Measurements from ENCODE around the gene CCDC8.

The CCDC8 gene

GRCh38 chr19:46368116-46368515 lies 45.2 kb downstream of the CCDC8 start:
- no peak for DNase-seq
- Histone ChIP-seq H3K4me1 (no peaks in the 10 kb centered on the region), H3K36me3 (peaks cover 44% of the 10 kb centered on the region), H3K9me3 (no peaks in the 10 kb centered on the region), H3K27me3 (no peaks in the 10 kb centered on the region), H3K4me3 (ENCODE audit: low read depth, low read length) (no peak overlapping the region)
- TF ChIP-seq CTCF (IDR thresholded peaks at IDR 0.05; ENCODE audit: low read depth, low read length), result no peak

GRCh38 chr19:46367426-46367825 lies 45.9 kb downstream of the CCDC8 start:
- no peak for TF ChIP-seq CTCF (IDR thresholded peaks at IDR 0.05; ENCODE audit: low read depth, low read length)
- Histone ChIP-seq H3K4me1 (no peaks in the 10 kb centered on the region), H3K9me3 (no peaks in the 10 kb centered on the region), H3K4me3 (ENCODE audit: low read depth, low read length) (no peak overlapping the region), H3K27me3 (no peaks in the 10 kb centered on the region), H3K36me3 (peaks cover 37% of the 10 kb centered on the region)
- no peak for DNase-seq

- DNase-seq, result no peak
- no peaks in the 10 kb centered on the region for H3K4me1 ChIP-seq
- H3K27me3 ChIP-seq, result no peaks in the 10 kb centered on the region
- no peaks in the 10 kb centered on the region for H3K9me3 ChIP-seq
- H3K4me3 ChIP-seq (ENCODE audit: low read depth, low read length), result no peak overlapping the region
- H3K36me3 ChIP-seq, result peaks cover 39% of the 10 kb centered on the region
- no peak for TF ChIP-seq CTCF (IDR thresholded peaks at IDR 0.05; ENCODE audit: low read depth, low read length)
These were observed 46.6 kb downstream of the CCDC8 start for GRCh38 chr19:46366620-46367292.

- Histone ChIP-seq H3K36me3 (peaks cover 41% of the 10 kb centered on the region), H3K4me3 (ENCODE audit: low read depth, low read length) (no peak overlapping the region), H3K27me3 (no peaks in the 10 kb centered on the region), H3K4me1 (no peaks in the 10 kb centered on the region), H3K9me3 (no peaks in the 10 kb centered on the region)
- DNase-seq, result no peak
- TF ChIP-seq CTCF (IDR thresholded peaks at IDR 0.05; ENCODE audit: low read depth, low read length), result no peak
These were observed 47.8 kb downstream of the CCDC8 start for GRCh38 chr19:46365561-46365960.

- H3K36me3 ChIP-seq, result peaks cover 41% of the 10 kb centered on the region
- no peak for TF ChIP-seq CTCF (IDR thresholded peaks at IDR 0.05; ENCODE audit: low read depth, low read length)
- no peaks in the 10 kb centered on the region for H3K27me3 ChIP-seq
- DNase-seq, result no peak
- H3K4me3 ChIP-seq (ENCODE audit: low read depth, low read length), result no peak overlapping the region
- H3K4me1 ChIP-seq, result no peaks in the 10 kb centered on the region
- H3K9me3 ChIP-seq, result no peaks in the 10 kb centered on the region
These were observed 49.0 kb downstream of the CCDC8 start for GRCh38 chr19:46364359-46364758.

- TF ChIP-seq CTCF (IDR thresholded peaks at IDR 0.05; ENCODE audit: low read depth, low read length), result no peak
- no peaks in the 10 kb centered on the region for H3K27me3 ChIP-seq
- no peaks in the 10 kb centered on the region for H3K4me1 ChIP-seq
- peaks cover 50% of the 10 kb centered on the region for H3K36me3 ChIP-seq
- no peak for DNase-seq
- H3K9me3 ChIP-seq, result no peaks in the 10 kb centered on the region
- H3K4me3 ChIP-seq (ENCODE audit: low read depth, low read length), result no peak overlapping the region
These were observed 51.4 kb downstream of the CCDC8 start for GRCh38 chr19:46361915-46362314.

Data from BE2C (cell line).